ENCODE data around the gene IFI16. TPM values are rescaled to one million over a fixed set of nuclear protein-coding genes. Genes with fewer than 3 reads are reported as not detected.
"Not testable (repeated sequence)": the region's sequence is repeated elsewhere in the genome, so short reads cannot be mapped to it uniquely, and the experiment has no call there.

Gene IFI16
- total RNA-seq, 1 donor from 2014 or later, result 100 TPM

DNA sequence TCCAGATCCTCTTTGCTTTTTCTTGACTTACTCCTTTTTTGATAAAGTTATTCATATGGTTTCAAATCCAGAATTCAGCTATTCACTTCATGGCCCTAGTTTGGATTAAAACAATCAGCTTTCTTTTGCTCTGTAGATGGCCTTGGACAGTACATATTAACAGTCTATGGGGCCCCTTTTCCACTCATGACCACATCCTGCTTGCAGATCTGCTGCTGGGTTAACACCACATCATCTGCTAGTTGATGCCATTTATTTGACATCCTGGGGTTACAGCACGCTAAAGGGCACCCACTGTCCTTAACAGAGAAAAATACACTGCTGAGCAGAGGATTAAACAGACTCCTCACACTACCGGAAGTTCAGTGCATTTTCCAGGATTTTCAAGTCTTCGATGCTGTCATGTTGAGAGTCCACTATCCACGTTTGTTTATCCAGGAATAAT lies 941 bp upstream of the IFI16 start:
- peak; percentile 44 for ATAC-seq

- no peak for ATAC-seq
These were observed 420 bp upstream of the IFI16 start for GRCh38 chr1:159009287-159009686.

DNA sequence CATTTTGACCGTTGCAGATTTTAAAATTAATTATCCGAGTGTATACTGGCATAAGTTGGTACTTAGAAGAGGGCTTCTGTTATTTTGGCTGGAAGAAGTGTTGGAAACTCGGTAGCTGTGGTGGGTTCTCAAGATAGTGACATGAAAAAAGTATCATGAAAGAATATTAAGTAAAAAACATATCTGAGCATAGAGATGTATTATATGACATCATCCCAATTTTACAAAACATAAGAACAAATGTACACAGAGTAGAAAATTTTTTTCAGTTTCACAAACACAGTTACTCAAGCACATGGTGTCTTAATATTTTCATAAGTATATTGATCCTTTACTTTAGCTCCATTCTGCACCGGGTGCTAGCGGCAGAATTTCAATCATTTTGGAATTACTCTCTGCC lies 684 bp downstream of the IFI16 start:
- ATAC-seq, result no peak

DNA sequence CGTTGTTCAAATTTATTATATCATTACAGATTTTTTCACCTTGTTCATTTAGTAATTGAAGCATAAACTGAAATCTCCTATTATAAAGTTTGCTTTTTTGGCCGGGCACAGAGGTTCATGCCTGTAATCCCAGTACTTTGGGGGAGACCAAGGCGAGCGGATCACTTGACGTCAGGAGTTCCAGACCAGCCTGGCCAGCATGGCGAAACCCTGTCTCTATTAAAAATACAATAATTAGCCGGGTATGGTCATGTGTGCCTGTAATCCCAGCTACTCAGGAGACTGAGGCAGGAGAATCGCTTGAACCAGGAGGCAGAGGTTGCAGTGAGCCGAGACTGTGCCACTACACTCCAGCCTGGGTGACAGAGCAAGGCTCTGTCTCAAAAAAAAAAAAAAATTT lies 1.3 kb downstream of the IFI16 start:
- ATAC-seq, result not testable (repeated sequence)

DNA sequence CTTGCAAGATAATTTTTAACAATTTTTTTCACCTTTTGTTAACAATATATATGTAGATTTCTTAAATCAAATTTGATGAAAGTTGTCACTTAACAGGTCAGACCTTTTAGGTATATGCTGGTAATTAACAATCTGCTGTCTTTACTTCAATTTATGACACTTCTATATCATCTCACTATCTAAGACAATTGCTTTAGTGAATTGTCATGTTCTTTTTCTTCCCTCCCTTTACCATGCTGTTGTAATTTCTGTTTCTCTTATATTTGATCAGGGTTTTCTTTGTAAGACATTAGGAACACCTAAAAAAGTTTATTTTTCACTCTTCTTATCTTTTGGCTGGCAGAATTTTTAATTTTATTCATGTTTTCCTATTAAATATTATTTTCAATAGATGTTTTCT lies 2.0 kb downstream of the IFI16 start:
- no peak for ATAC-seq

- ATAC-seq, result peak; percentile 47
These were observed 2.8 kb downstream of the IFI16 start for GRCh38 chr1:159012495-159012894.

DNA sequence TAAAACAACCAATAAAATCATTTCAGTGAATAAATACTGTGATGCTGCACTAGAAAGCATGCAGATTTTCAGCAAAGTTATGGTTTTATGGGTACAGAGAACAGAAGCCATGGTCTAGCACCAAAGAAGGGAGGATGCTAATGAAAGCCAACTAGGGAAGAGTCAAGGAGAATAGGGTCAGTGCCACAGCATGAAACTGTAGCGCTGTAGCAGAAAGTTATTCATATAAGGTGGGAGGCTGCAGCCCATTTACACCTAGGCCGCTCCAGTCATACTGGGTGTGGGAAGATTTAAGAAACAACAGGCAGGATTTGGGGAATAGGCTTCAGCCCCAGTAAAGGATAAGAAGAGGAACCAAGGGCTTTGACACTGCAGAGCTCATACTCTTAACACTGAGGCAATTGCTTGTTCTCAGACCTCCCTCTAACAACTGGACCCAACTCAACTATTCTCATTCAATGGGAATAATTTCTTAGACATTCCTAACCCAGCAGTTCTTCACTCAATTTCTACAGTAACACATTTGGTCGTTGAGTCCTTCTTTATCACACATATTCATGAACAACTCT lies 4.4 kb downstream of the IFI16 start:
- no peak for ATAC-seq

- no peak for ATAC-seq
These were observed 5.1 kb downstream of the IFI16 start for GRCh38 chr1:159014851-159015250.

GRCh38 chr1:159015440-159015909 lies 5.8 kb downstream of the IFI16 start:
- peak; percentile 99 for ATAC-seq

DNA sequence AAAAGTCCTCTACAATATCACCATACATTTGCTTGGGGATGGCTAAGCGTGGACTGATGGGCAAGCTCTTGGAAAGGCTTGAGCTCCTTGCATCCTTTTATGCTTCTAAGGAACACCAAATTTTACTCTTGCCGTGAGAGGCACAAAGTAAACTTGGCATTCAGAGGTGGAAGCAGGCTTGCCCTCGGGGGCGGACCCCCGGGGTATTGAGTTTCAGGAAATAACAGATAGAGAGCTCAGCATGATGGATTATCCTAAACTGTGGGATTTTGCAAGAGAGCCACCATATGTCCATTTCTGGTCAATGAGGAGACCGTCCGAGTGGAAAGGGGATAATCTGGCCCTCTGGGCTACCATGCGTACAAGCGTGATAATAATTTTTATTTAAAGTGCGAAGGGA lies 14.0 kb downstream of the IFI16 start:
- no peak for ATAC-seq

GRCh38 chr1:159025043-159025442 lies 15.3 kb downstream of the IFI16 start:
- no peak for ATAC-seq

DNA sequence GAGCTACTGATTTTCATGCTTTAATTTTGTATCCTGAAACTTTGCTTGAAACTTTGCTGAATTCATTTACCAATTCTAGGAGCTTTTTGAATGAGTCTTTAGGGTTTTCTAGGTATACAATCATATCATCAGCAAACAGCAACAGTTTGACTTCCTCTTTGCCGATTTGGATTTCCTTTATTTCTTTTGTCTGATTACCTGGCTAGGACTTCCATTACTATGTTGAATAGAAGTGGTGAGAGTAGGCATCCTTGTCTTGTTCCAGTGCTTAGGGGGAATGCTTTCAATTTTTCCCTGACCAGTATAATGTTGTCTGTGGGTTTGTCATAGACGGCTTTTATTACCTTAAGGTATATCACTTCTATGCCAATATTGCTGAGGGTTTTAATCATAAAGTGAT lies 17.1 kb downstream of the IFI16 start:
- ATAC-seq, result not testable (repeated sequence)

GRCh38 chr1:159030311-159030710 lies 20.6 kb downstream of the IFI16 start:
- no peak for ATAC-seq

- ATAC-seq, result no peak
These were observed 21.3 kb downstream of the IFI16 start for GRCh38 chr1:159030877-159031447.

DNA sequence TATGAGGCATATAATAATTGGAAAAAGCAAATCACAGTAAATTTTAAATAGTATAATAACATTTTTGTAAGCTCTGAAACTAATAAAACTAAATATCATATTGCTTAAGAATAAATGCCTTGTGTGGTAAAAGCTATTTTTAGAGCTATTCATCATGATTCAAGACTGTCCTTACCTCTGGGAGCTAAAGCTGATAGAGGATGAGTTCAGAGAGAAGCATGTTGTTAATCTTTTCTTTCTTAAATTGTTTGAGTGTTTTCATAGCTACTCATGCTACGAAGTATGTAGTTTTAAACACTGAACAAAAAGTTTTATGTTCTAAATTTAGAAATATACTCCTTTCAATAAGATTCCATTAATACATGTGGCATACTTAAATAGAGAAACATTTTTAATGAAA lies 30.5 kb downstream of the IFI16 start:
- no peak for ATAC-seq

GRCh38 chr1:159040893-159041724 lies 31.4 kb downstream of the IFI16 start:
- ATAC-seq, result no peak

- ATAC-seq, result not testable (repeated sequence)
These were observed 36.8 kb downstream of the IFI16 start for GRCh38 chr1:159046486-159046885.

DNA sequence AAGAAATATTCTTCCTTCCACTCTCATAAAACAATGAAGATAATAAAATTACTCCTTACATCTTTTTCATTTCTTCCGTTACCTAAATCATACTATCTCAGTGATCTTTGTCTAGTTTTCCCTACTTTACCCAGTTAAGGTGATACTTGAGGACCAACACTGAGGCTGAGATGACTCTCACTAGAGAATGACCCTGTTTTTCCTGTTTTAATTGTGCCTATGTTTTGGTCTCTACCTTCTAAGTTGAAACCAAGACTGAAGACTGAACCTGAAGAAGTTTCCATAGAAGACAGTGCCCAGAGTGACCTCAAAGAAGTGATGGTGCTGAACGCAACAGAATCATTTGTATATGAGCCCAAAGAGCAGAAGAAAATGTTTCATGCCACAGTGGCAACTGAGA lies 41.7 kb downstream of the IFI16 start:
- ATAC-seq, result no peak

- ATAC-seq, result peak; percentile 21
These were observed 44.7 kb downstream of the IFI16 start for GRCh38 chr1:159054427-159054826.

DNA sequence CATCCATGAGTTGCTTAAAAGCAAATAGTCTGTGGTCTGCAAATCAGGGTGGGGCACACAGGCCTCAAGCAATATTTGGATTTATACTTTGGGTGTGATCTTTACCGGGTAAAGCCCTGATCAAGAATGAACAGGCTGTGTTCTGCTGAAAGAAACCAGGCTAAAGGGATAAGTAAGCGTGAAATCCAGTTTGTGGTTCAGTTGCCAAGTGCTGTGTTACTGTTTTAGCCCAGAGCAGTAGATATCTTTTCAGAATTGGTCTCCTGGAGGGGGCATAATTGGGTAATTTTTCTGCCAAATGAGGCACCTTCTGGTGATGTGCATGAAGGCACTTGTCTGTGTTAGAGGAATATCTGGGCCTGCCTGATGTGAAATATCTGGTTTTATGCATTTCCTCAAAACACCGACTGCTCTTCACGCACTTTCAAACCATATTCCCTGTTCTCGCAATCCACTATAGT lies 45.5 kb downstream of the IFI16 start:
- ATAC-seq, result peak; percentile 92

DNA sequence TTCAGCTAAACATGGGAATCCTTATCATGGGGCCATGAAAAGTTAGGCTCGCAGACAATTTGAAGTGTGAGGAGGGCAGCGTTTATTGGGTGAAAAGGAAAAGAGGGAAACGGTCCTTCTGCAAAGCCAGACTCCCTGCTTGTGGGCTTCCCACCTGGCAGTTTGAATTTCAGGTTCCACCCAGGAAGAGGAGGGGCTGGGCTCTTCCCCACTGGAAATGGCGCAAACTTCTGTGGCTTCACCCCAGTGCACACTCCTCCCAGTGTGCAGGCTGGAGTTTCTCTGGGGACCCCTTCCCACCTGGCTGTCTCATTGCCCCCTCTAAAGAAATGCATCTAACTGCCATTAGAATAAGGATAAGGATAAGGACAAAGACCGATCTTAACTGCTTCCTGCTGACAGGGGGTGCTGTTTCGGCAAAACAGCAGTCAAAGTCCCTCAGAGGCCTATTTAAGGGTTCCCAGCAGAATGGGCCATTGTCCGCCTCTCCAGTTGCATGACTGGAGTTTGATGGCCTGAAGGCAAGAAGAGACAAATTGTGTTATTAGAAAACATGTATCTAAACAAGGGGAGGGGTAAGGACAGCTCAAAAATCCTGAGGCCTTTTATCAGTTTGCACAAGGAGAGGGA lies 46.5 kb downstream of the IFI16 start:
- ATAC-seq, result no peak

DNA sequence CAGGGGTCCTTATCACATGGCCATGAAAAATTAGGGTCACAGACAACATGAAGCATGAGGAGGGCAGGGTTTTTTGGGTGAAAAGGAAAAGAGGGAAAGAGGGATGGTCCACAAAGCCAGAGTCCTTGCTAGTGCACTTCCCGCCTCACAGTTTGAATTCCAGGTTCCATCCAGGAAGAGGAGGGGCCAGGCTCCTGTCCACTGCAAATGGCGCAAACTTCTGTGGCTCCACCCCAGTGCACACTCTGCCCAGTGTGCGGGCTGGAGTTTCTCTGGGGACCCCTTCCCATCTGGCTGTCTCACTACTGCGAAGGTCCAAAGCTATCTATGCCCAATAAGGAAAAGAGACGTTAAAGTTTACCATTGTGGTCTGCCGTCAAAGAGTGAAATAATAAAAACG lies 49.0 kb downstream of the IFI16 start:
- no peak for ATAC-seq

GRCh38 chr1:159065106-159065505 lies 55.4 kb downstream of the IFI16 start:
- ATAC-seq, result no peak

All from esophagus mucosa (tissue), 1 donor.